PC-3 (cell line): Measurements from ENCODE around the gene EPHA2. TPM values are rescaled to one million over a fixed set of nuclear protein-coding genes. Genes with fewer than 3 reads are reported as not detected.

ENCODE experiments used
- ATAC-seq: fragments of 200-7000 bp; cut with Tn5 transposase; 2 replicates; pipeline ENCODE4 v1.9.1; 2020; ENCODE audit warnings: mild to moderate bottlenecking, moderate library complexity
- BruUV-seq: library from RNA; stranded (reverse); fragments of 400-500 nt; replicated peaks from 2 replicates; lab custom pipeline; 2021; lab: Mats Ljungman, UMichigan
- CTCF ChIA-PET: fragments of 300-600 bp; sonication (Branson Sonifier 250); formaldehyde crosslinking; loops from one replicate; lab custom pipeline; 2022; ENCODE audit warnings: antibody characterized with exemption; lab: Charles Lee
- POLR2A ChIA-PET: fragments of 300-600 bp; sonication (Branson Sonifier 250); formaldehyde crosslinking; loops from one replicate; lab custom pipeline; 2022; ENCODE audit warnings: antibody characterized with exemption; ENCODE audit not compliant: unreplicated experiment; lab: Charles Lee
- DNase-seq: peaks from one replicate; pipeline ENCODE4 v3.0.0-alpha.2; 2015
- H2AFZ ChIP-seq: fragments of 300-600 bp; sonication (generic); 2 replicates; pipeline ENCODE4 v1.6.0; 2016; ENCODE audit warnings: antibody characterized with exemption, low read length
- H3F3A ChIP-seq: fragments of 300-600 bp; sonication (generic); one replicate; pipeline ENCODE4 v1.6.0; 2017; ENCODE audit warnings: antibody characterized with exemption, low read length, control low read depth, mild to moderate bottlenecking; ENCODE audit not compliant: unreplicated experiment
- H3K27ac ChIP-seq: fragments of 300-600 bp; sonication (generic); 2 replicates; pipeline ENCODE4 v1.5.1; 2016; ENCODE audit warnings: mild to moderate bottlenecking, low read length
- H3K27me3 ChIP-seq: fragments of 300-600 bp; sonication (generic); 2 replicates; pipeline ENCODE4 v1.6.1; 2016; ENCODE audit warnings: low read length, mixed read lengths
- H3K36me3 ChIP-seq: fragments of 300-600 bp; sonication (generic); 2 replicates; pipeline ENCODE4 v1.6.1; 2016; ENCODE audit warnings: low read depth, mixed run types, low read length, mixed read lengths
- H3K4me1 ChIP-seq: fragments of 300-600 bp; sonication (generic); 2 replicates; pipeline ENCODE4 v1.5.1; 2016; ENCODE audit warnings: low read length; ENCODE audit not compliant: insufficient read depth
- H3K4me2 ChIP-seq: fragments of 300-600 bp; sonication (generic); 2 replicates; pipeline ENCODE4 v1.6.0; 2016; ENCODE audit warnings: low read length
- H3K4me3 ChIP-seq: fragments of 300-600 bp; sonication (generic); 2 replicates; pipeline ENCODE4 v1.5.1; 2016; ENCODE audit warnings: mild to moderate bottlenecking, low read length, mixed read lengths
- H3K79me2 ChIP-seq: fragments of 300-600 bp; sonication (generic); 2 replicates; pipeline ENCODE4 v1.6.1; 2017; ENCODE audit warnings: low read length, mixed read lengths
- H3K9ac ChIP-seq: fragments of 300-600 bp; sonication (generic); 2 replicates; pipeline ENCODE4 v1.6.0; 2016; ENCODE audit warnings: mild to moderate bottlenecking, low read length
- H3K9me2 ChIP-seq: fragments of 300-600 bp; sonication (generic); replicated peaks from 2 replicates; pipeline ENCODE4 v1.6.1; 2016; ENCODE audit warnings: mixed run types, low read length, mixed read lengths
- H3K9me3 ChIP-seq: fragments of 300-600 bp; sonication (generic); 2 replicates; pipeline ENCODE4 v1.6.1; 2016; ENCODE audit warnings: low read length, mixed read lengths
- H4K20me1 ChIP-seq: fragments of 300-600 bp; sonication (generic); 2 replicates; pipeline ENCODE4 v1.6.1; 2016; ENCODE audit warnings: low read length, mixed read lengths
- CTCF ChIP-seq: fragments of 300-600 bp; sonication (generic); conservative IDR thresholded peaks from 2 replicates; pipeline ENCODE4 v1.5.1; 2017; ENCODE audit warnings: antibody characterized with exemption, low read depth, mild to moderate bottlenecking, low read length
- EZH2 ChIP-seq: fragments of 300-600 bp; sonication (generic); IDR thresholded peaks from one replicate; pipeline ENCODE4 v1.6.1; 2017; ENCODE audit warnings: antibody characterized with exemption, mild to moderate bottlenecking, low read length; ENCODE audit not compliant: unreplicated experiment
- EZH2phosphoT487 ChIP-seq: fragments of 300-600 bp; sonication (generic); IDR thresholded peaks from 2 replicates; pipeline ENCODE4 v1.6.1; 2018; ENCODE audit warnings: mild to moderate bottlenecking, antibody characterized with exemption, low read length, borderline replicate concordance
- intact Hi-C: fragments of 100-400 bp; cut with micrococcal nuclease; formaldehyde crosslinking; loops from 2 replicates; pipeline ENCODE4 v1.9.0; 2023
- total RNA-seq: library from RNA; depleted of rRNA; stranded (reverse); fragments of >200 nt; gene quantifications from 2 replicates; pipeline ENCODE4 v1.2.3, GENCODE V29; 2014

The EPHA2 gene
- total RNA-seq, 1 experiment from 2014 or later, result 459 TPM

- Histone ChIP-seq H3K79me2 (peaks cover 41% of the 10 kb centered on the region), H3K9me3 (no peaks in the 10 kb centered on the region), H4K20me1 (peaks cover 64% of the 10 kb centered on the region), H3K27me3 (no peaks in the 10 kb centered on the region), H3K36me3 (peaks cover 89% of the 10 kb centered on the region), H3K9me2 (no peaks in the 10 kb centered on the region), H3K9ac (no peak overlapping the region), H3K27ac (no peak overlapping the region), H3F3A (peaks cover 41% of the 10 kb centered on the region), H3K4me2 (no peak overlapping the region), H3K4me1 (peaks cover 17% of the 10 kb centered on the region), H3K4me3 (no peak overlapping the region), H2AFZ (no peak overlapping the region)
- TF ChIP-seq CTCF (no peak), EZH2phosphoT487 (no peak), EZH2 (no peak)
- ChIA-PET POLR2A (interaction anchor here (1.2 kb wide), 1 partner anchor 37 kb away, joined by 3 read pairs; no protein-coding TSS in a partner anchor), CTCF (interaction anchor here (0.6 kb wide), 1 partner anchor 29 kb away, joined by 6 read pairs; no protein-coding TSS in a partner anchor)
- intact Hi-C loops, result no loop called here
- BruUV-seq, result no TSS peak
- no peak for ATAC-seq
- DNase-seq, result no peak
These were observed 28.1 kb downstream of the EPHA2 start for GRCh38 chr1:16127676-16128337.

- ChIA-PET CTCF (interaction anchor here (0.6 kb wide), 1 partner anchor 30 kb away, joined by 6 read pairs; no protein-coding TSS in a partner anchor), POLR2A (interaction anchor here (1.2 kb wide), 1 partner anchor 36 kb away, joined by 3 read pairs; no protein-coding TSS in a partner anchor)
- Histone ChIP-seq H2AFZ (no peak overlapping the region), H3F3A (peaks cover 49% of the 10 kb centered on the region), H3K9ac (no peak overlapping the region), H3K79me2 (peaks cover 36% of the 10 kb centered on the region), H4K20me1 (peaks cover 60% of the 10 kb centered on the region), H3K4me2 (no peak overlapping the region), H3K9me2 (no peaks in the 10 kb centered on the region), H3K27me3 (no peaks in the 10 kb centered on the region), H3K9me3 (no peaks in the 10 kb centered on the region), H3K36me3 (peaks cover 84% of the 10 kb centered on the region), H3K4me1 (peaks cover 26% of the 10 kb centered on the region), H3K27ac (no peak overlapping the region), H3K4me3 (no peak overlapping the region)
- BruUV-seq, result no TSS peak
- ATAC-seq (no peak), DNase-seq (no peak)
- no peak for TF ChIP-seq CTCF
- intact Hi-C loops, result no loop called here
These were observed 28.9 kb downstream of the EPHA2 start for GRCh38 chr1:16126743-16127515.

- BruUV-seq, result no TSS peak
- ChIA-PET POLR2A (no interaction called here), CTCF (no interaction called here)
- H3F3A ChIP-seq, result peaks cover 49% of the 10 kb centered on the region
- H3K4me3 ChIP-seq, result no peak overlapping the region
- no peaks in the 10 kb centered on the region for H3K9me2 ChIP-seq
- H3K4me1 ChIP-seq, result peaks cover 34% of the 10 kb centered on the region
- H3K9ac ChIP-seq, result no peak overlapping the region
- H3K27ac ChIP-seq, result no peak overlapping the region
- no peaks in the 10 kb centered on the region for H3K27me3 ChIP-seq
- H3K36me3 ChIP-seq, result peaks cover 77% of the 10 kb centered on the region
- ATAC-seq, result no peak
- H3K79me2 ChIP-seq, result peaks cover 28% of the 10 kb centered on the region
- H3K4me2 ChIP-seq, result no peak overlapping the region
- intact Hi-C loops, result no loop called here
- no peaks in the 10 kb centered on the region for H3K9me3 ChIP-seq
- H4K20me1 ChIP-seq, result peaks cover 57% of the 10 kb centered on the region
- DNase-seq, result no peak
- TF ChIP-seq EZH2, result no peak
- TF ChIP-seq CTCF, result no peak
- TF ChIP-seq EZH2phosphoT487, result no peak
- no peak overlapping the region for H2AFZ ChIP-seq
These were observed 29.7 kb downstream of the EPHA2 start for GRCh38 chr1:16126160-16126559.
